Left lung (tissue), 10 donors: ENCODE results near the gene JCAD. TPM values are rescaled to one million over a fixed set of nuclear protein-coding genes. Genes with fewer than 3 reads are reported as not detected.

ENCODE experiments used
- ATAC-seq: fragments of 200-7000 bp; cut with Tn5 transposase; one replicate; pipeline ENCODE4 v1.9.1; 2020; ENCODE audit warnings: moderate library complexity
- DNase-seq, 4 donors: peaks; one replicate each; pipeline ENCODE4 v3.0.0-alpha.2; 2013 to 2020
- H3K27ac ChIP-seq, 2 donors: fragments of 200-600 bp; sonication (generic) in 1 of 2; one replicate each; pipeline versions ENCODE4 v1.5.0 to v1.8.0; 2020 to 2021
- H3K27me3 ChIP-seq, 2 donors: fragments of 200-600 bp; sonication (generic) in 1 of 2; one replicate each; pipeline versions ENCODE4 v1.5.0 to v1.8.0; 2020 to 2021
- H3K36me3 ChIP-seq, 2 donors: fragments of 200-600 bp; sonication (generic) in 1 of 2; one replicate each; pipeline versions ENCODE4 v1.5.0 to v1.8.0; 2020 to 2021
- H3K4me1 ChIP-seq, 2 donors: fragments of 200-600 bp; one replicate each; pipeline ENCODE4 v1.8.0; 2021
- H3K4me3 ChIP-seq, 2 donors: fragments of 200-600 bp; sonication (generic) in 1 of 2; one replicate each; pipeline versions ENCODE4 v1.5.0 to v1.8.0; 2020 to 2021; ENCODE audit warnings: mild to moderate bottlenecking in 1 of 2
- H3K9me3 ChIP-seq, 2 donors: fragments of 200-600 bp; sonication (generic) in 1 of 2; one replicate each; pipeline versions ENCODE4 v1.5.0 to v1.8.0; 2020 to 2021
- CTCF ChIP-seq, 2 donors: fragments of 200-600 bp; sonication (generic) in 1 of 2; IDR thresholded peaks; one replicate each; pipeline versions ENCODE4 v1.5.0 to v1.8.0; 2021; ENCODE audit warnings: antibody characterized with exemption in 2 of 2
- intact Hi-C, 2 donors: fragments of 100-400 bp; cut with DNase I; formaldehyde crosslinking; loops; one replicate each; pipeline versions ENCODE4 v1.11.2 to v1.14.2; 2022
- polyA plus RNA-seq, 6 donors: library from polyadenylated mRNA; unstranded; fragments of 120-200 nt; gene quantifications; one replicate each; pipeline ENCODE4 v1.2.1, GENCODE V29; 2013; ENCODE audit not compliant: insufficient read length in 6 of 6
- total RNA-seq, 2 donors: library from RNA; stranded (reverse); fragmentation: NEBNext Ultra II Directional; extraction: Animal tissue kit (Norgen Biotek cat#: 25700); gene quantifications; one replicate each; pipeline ENCODE4 v1.2.1, GENCODE V29; 2021
- donor health status: DM: no; HTN: yes; CAD: no.
- donor health status: DM: no; HTN: no; CAD: no.

The JCAD gene
- total and polyA plus RNA-seq, 8 donors = 28.7 to 88.4 (median 71.0) TPM

- H3K4me1 ChIP-seq = peaks cover 0 to 36% of the 10 kb centered on the region in 2 donors
- no peaks in the 10 kb centered on the region for H3K9me3 ChIP-seq
- intact Hi-C loops = no loop called here
- H3K4me3 ChIP-seq = no peak overlapping the region
- DNase-seq = no peak
- peaks cover 0 to 4% of the 10 kb centered on the region in 2 donors for H3K36me3 ChIP-seq
- no peaks in the 10 kb centered on the region for H3K27me3 ChIP-seq
- H3K27ac ChIP-seq = peak overlapping the region; percentile 54 to 64
- no peak for TF ChIP-seq CTCF (IDR thresholded peaks at IDR 0.05)
- ATAC-seq = peak; percentile 79
Observed at GRCh38 chr10:30041196-30042105, 17.9 kb downstream of the JCAD start.

- DNase-seq (no peak), ATAC-seq (no peak)
- Histone ChIP-seq H3K27ac (peak overlapping the region; percentile 60 to 64), H3K4me3 (no peak overlapping the region), H3K9me3 (no peaks in the 10 kb centered on the region), H3K4me1 (peaks cover 0 to 36% of the 10 kb centered on the region in 2 donors), H3K36me3 (peaks cover 0 to 4% of the 10 kb centered on the region in 2 donors), H3K27me3 (no peaks in the 10 kb centered on the region)
- TF ChIP-seq CTCF (IDR thresholded peaks at IDR 0.05) = no peak
- intact Hi-C loops = no loop called here
Observed at GRCh38 chr10:30040597-30040996, 18.8 kb downstream of the JCAD start.

GRCh38 chr10:30039988-30040387 is 19.4 kb downstream of the JCAD start:
- TF ChIP-seq CTCF (IDR thresholded peaks at IDR 0.05) = no peak
- intact Hi-C loops = loop anchor here in 1 of 2 donors (10.0 kb wide), 1 partner anchor 145 kb away; no protein-coding TSS in a partner anchor
- no peak for DNase-seq
- Histone ChIP-seq H3K27me3 (no peaks in the 10 kb centered on the region), H3K4me1 (peaks cover 0 to 36% of the 10 kb centered on the region in 2 donors), H3K4me3 (no peak overlapping the region), H3K27ac (peak overlapping the region; percentile 60 to 64), H3K9me3 (no peaks in the 10 kb centered on the region), H3K36me3 (peaks cover 0 to 4% of the 10 kb centered on the region in 2 donors)
- ATAC-seq = no peak

- intact Hi-C loops = loop anchor here in 1 of 2 donors (10.0 kb wide), 1 partner anchor 145 kb away; no protein-coding TSS in a partner anchor
- Histone ChIP-seq H3K9me3 (no peaks in the 10 kb centered on the region), H3K27ac (peak overlapping the region; percentile 27 to 57), H3K27me3 (no peaks in the 10 kb centered on the region), H3K36me3 (peaks cover 0 to 4% of the 10 kb centered on the region in 2 donors), H3K4me1 (peaks cover 0 to 36% of the 10 kb centered on the region in 2 donors), H3K4me3 (no peak overlapping the region)
- ATAC-seq (no peak), DNase-seq (no peak)
- TF ChIP-seq CTCF (IDR thresholded peaks at IDR 0.05) = no peak
Observed at GRCh38 chr10:30039567-30039966, 19.8 kb downstream of the JCAD start.
